Uterus (tissue), 2 donors: ENCODE measurements around the gene TPO.

Experiments used
- CTCF ChIP-seq, 4 experiments: fragments of 200-600 bp in 2 of 4; fragments of 450-650 bp in 2 of 4; sonication (generic) in 2 of 4; IDR thresholded peaks; one replicate each; pipeline ENCODE4 v1.5.1; 2016 to 2019; ENCODE audit warnings: antibody characterized with exemption in 4 of 4, mild to moderate bottlenecking in 2 of 4, moderate library complexity in 1 of 4
- POLR2A ChIP-seq, 2 donors: fragments of 450-650 bp; IDR thresholded peaks; one replicate each; pipeline ENCODE4 v1.6.1; 2016; ENCODE audit warnings: antibody characterized with exemption in 2 of 2, mild to moderate bottlenecking in 1 of 2, moderate library complexity in 1 of 2

DNA sequence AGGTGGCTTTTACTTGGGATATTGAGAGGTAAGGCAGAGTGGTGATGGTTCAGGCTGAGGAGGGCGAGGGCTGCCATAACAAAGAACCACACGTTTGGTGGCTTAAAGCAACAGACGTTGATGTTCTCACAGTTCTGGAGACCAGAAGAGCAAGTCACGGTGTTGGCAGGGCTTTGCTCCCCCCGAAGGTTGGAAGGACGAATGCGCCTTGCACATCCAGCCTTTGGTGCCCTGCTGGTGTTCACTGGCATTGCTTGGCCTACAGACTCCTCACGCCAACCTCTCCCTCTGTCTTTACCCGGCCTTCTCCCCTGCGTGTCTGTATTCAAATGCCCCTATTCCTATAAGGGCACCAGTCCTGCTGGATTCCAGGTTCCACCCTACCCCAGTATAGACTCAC is 125.4 kb downstream of the TPO start:
- TF ChIP-seq CTCF (IDR thresholded peaks at IDR 0.05) (no peak), POLR2A (IDR thresholded peaks at IDR 0.05) (no peak)
